ENCODE measurements around the gene DRD1.
"Not testable (repeated sequence)": the region's sequence is repeated elsewhere in the genome, so short reads cannot be mapped to it uniquely, and the experiment has no call there.

Gene DRD1

GRCh38 chr5:175444905-175445456 lies 999 bp upstream of the DRD1 start:
- H3K27me3 ChIP-seq (ENCODE audit: insufficient read depth, insufficient read length), result peaks cover 49% of the 10 kb centered on the region
- no peaks in the 10 kb centered on the region for H3K9me3 ChIP-seq (ENCODE audit: insufficient read depth, low read length)
- H3K4me1 ChIP-seq (ENCODE audit: insufficient read depth, insufficient read length), result no peaks in the 10 kb centered on the region
- H3K4me3 ChIP-seq (ENCODE audit: insufficient read length, low read depth), result peak overlapping the region; percentile 1
- DNase-seq (ENCODE audit: low read depth, low spot score), result no peak
- peak overlapping the region; percentile 26 for H3K9ac ChIP-seq (ENCODE audit: insufficient read length, low read depth)
- H3K36me3 ChIP-seq (ENCODE audit: insufficient read depth, insufficient read length, low read length), result no peaks in the 10 kb centered on the region
- TF ChIP-seq SUZ12 (IDR thresholded peaks at IDR 0.05; ENCODE audit: extremely low read depth, insufficient read depth, insufficient read length) (no peak), YY1 (IDR thresholded peaks at IDR 0.05; ENCODE audit: insufficient read depth, insufficient read length) (no peak), ZNF274 (IDR thresholded peaks at IDR 0.05; ENCODE audit: low read depth, low read length) (no peak)

DNA sequence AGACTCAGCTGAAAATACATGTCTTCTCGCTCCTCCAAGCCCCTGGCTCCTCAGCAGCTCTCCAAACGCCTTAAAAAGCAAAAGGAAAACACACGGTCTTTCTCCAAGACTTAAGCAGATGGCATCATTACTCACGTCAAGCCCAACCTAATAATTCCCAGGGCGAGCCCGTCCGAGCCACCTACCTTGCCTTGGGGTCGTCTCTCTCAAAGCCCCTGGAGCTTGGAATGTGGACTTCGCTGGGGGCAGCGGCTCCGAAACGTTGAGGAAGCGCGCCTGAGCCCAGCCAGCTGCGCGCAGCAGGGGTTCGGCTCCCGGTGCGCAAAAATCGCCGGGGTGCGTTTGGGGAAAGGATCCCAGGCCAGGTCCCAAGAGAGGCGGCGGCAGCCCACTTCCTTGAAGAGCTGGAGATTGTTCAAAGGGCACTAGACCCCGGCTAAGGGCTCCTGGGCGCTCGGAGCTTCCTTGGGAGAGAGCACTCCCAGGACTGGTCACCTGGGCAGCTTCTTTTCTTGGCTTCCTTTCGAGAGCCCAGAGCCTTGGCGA lies 395 bp downstream of the DRD1 start:
- Histone ChIP-seq H3K9ac (ENCODE audit: insufficient read length, low read depth) (no peak overlapping the region), H3K27me3 (ENCODE audit: insufficient read depth, insufficient read length) (peaks cover 49% of the 10 kb centered on the region), H3K4me3 (ENCODE audit: insufficient read length, low read depth) (peak overlapping the region; percentile 49), H3K36me3 (ENCODE audit: insufficient read depth, insufficient read length, low read length) (no peaks in the 10 kb centered on the region), H3K4me1 (ENCODE audit: insufficient read depth, insufficient read length) (no peaks in the 10 kb centered on the region), H3K9me3 (ENCODE audit: insufficient read depth, low read length) (no peaks in the 10 kb centered on the region)
- TF ChIP-seq YY1 (IDR thresholded peaks at IDR 0.05; ENCODE audit: insufficient read depth, insufficient read length) (no peak), ZNF274 (IDR thresholded peaks at IDR 0.05; ENCODE audit: low read depth, low read length) (no peak), SUZ12 (IDR thresholded peaks at IDR 0.05; ENCODE audit: extremely low read depth, insufficient read depth, insufficient read length) (no peak)
- no peak for DNase-seq (ENCODE audit: low read depth, low spot score)

DNA sequence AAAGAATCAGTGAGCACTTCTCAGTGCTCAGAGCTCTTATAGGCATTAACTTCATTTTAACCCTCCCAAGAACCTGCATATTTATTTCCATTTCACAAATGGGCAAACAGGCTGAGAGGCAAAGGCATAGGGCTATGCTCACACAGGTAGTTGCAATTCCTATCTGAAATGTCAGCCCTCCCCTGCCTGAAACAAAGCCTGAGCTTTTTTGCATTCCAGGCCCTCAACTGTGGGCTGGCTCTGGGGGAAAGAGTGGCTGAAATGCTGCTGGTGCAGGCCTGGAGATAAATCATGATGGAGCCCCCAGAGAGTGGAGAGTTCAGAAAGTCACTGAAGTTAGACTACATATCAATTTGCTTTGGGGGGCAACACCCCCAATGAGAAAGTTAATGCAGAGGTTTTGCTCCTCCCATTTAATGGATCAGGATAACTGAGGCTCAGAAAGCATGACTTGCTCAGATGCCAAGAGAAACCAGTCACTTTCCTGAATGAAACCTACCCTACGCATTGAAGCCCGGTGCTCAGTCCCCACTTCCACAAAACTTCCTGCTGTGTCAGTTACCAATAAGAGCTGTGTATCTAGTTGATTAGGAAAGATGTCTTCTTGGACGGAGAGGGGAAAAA lies 5.6 kb downstream of the DRD1 start:
- Histone ChIP-seq H3K27me3 (ENCODE audit: insufficient read depth, insufficient read length) (peaks cover 19% of the 10 kb centered on the region), H3K36me3 (ENCODE audit: insufficient read depth, insufficient read length, low read length) (no peaks in the 10 kb centered on the region), H3K9me3 (ENCODE audit: insufficient read depth, low read length) (no peaks in the 10 kb centered on the region), H3K9ac (ENCODE audit: insufficient read length, low read depth) (no peak overlapping the region), H3K4me1 (ENCODE audit: insufficient read depth, insufficient read length) (peaks cover 3% of the 10 kb centered on the region), H3K4me3 (ENCODE audit: insufficient read length, low read depth) (no peak overlapping the region)
- no peak for TF ChIP-seq ZNF274 (IDR thresholded peaks at IDR 0.05; ENCODE audit: low read depth, low read length)
- no peak for TF ChIP-seq SUZ12 (IDR thresholded peaks at IDR 0.05; ENCODE audit: extremely low read depth, insufficient read depth, insufficient read length)
- TF ChIP-seq YY1 (IDR thresholded peaks at IDR 0.05; ENCODE audit: insufficient read depth, insufficient read length), result no peak
- no peak for DNase-seq (ENCODE audit: low read depth, low spot score)

DNA sequence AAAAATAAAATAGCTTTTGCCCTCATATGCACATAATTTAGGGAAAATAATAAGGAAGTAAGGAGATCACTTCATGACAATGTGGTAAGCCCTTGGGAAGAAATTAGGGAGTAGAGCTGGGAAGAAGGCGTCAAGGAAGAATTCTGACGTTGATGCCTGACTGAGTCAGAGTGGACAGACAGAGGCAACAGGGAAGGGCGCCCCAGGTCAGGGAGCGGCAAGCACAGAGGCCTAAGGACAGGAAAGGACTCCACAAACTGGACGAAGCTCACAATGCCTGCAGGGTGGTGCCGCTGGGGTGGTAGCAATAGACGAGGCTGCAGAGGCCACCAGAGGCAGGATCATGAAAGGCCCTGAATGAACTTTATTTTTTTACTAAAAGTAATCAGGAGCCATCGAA lies 7.6 kb downstream of the DRD1 start:
- no peak for DNase-seq (ENCODE audit: low read depth, low spot score)
- no peak for TF ChIP-seq SUZ12 (IDR thresholded peaks at IDR 0.05; ENCODE audit: extremely low read depth, insufficient read depth, insufficient read length)
- TF ChIP-seq YY1 (IDR thresholded peaks at IDR 0.05; ENCODE audit: insufficient read depth, insufficient read length), result no peak
- no peak for TF ChIP-seq ZNF274 (IDR thresholded peaks at IDR 0.05; ENCODE audit: low read depth, low read length)
- no peaks in the 10 kb centered on the region for H3K36me3 ChIP-seq (ENCODE audit: insufficient read depth, insufficient read length, low read length)
- no peaks in the 10 kb centered on the region for H3K9me3 ChIP-seq (ENCODE audit: insufficient read depth, low read length)
- H3K9ac ChIP-seq (ENCODE audit: insufficient read length, low read depth), result no peak overlapping the region
- H3K4me1 ChIP-seq (ENCODE audit: insufficient read depth, insufficient read length), result peaks cover 3% of the 10 kb centered on the region
- H3K27me3 ChIP-seq (ENCODE audit: insufficient read depth, insufficient read length), result no peaks in the 10 kb centered on the region
- H3K4me3 ChIP-seq (ENCODE audit: insufficient read length, low read depth), result no peak overlapping the region

DNA sequence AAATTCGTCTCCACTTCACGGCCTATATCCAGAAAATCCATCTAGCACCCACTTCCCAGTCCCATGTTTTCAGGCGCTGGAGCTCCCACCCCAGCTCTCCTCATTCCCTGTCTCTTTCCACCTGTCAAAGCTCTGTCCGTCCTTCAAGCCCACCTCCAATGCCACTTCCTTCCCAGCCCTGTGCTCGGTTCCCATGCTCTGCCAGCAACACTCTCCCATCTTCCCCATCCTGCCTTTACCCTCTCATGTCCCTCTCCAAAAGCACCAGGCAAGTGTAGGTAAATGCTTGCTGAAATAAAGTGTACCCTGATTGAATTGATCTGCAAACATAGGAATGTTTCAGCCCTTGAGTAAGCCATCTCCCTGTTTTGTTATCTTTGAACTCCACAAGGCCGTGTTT lies 9.2 kb downstream of the DRD1 start:
- H3K27me3 ChIP-seq (ENCODE audit: insufficient read depth, insufficient read length), result no peaks in the 10 kb centered on the region
- H3K9me3 ChIP-seq (ENCODE audit: insufficient read depth, low read length), result no peaks in the 10 kb centered on the region
- no peaks in the 10 kb centered on the region for H3K36me3 ChIP-seq (ENCODE audit: insufficient read depth, insufficient read length, low read length)
- H3K9ac ChIP-seq (ENCODE audit: insufficient read length, low read depth), result no peak overlapping the region
- TF ChIP-seq YY1 (IDR thresholded peaks at IDR 0.05; ENCODE audit: insufficient read depth, insufficient read length) (no peak), SUZ12 (IDR thresholded peaks at IDR 0.05; ENCODE audit: extremely low read depth, insufficient read depth, insufficient read length) (no peak), ZNF274 (IDR thresholded peaks at IDR 0.05; ENCODE audit: low read depth, low read length) (no peak)
- DNase-seq (ENCODE audit: low read depth, low spot score), result no peak
- H3K4me3 ChIP-seq (ENCODE audit: insufficient read length, low read depth), result no peak overlapping the region
- H3K4me1 ChIP-seq (ENCODE audit: insufficient read depth, insufficient read length), result peaks cover 3% of the 10 kb centered on the region

DNA sequence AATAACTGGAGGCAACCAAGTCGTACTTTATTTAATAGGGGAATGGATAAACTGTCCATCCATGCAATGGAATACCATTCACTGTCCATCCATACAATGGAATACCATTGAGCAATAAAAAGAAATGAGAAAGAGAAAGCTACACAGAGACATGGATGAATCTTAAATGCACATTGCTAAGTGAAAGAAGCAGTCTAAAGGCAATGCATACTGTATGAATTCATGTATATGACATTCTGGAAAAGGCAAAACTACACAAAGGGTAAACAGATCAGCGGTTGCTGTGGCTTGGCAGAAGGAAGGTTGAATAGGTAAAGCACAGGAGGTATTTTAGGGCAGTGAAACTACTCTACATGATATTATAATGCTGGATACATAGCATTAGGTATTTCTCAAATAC lies 16.2 kb downstream of the DRD1 start:
- no peak for TF ChIP-seq SUZ12 (IDR thresholded peaks at IDR 0.05; ENCODE audit: extremely low read depth, insufficient read depth, insufficient read length)
- TF ChIP-seq ZNF274 (IDR thresholded peaks at IDR 0.05; ENCODE audit: low read depth, low read length), result no peak
- no peak for TF ChIP-seq YY1 (IDR thresholded peaks at IDR 0.05; ENCODE audit: insufficient read depth, insufficient read length)
- no peaks in the 10 kb centered on the region for H3K9me3 ChIP-seq (ENCODE audit: insufficient read depth, low read length)
- H3K36me3 ChIP-seq (ENCODE audit: insufficient read depth, insufficient read length, low read length), result no peaks in the 10 kb centered on the region
- no peaks in the 10 kb centered on the region for H3K27me3 ChIP-seq (ENCODE audit: insufficient read depth, insufficient read length)
- no peaks in the 10 kb centered on the region for H3K4me1 ChIP-seq (ENCODE audit: insufficient read depth, insufficient read length)
- H3K9ac ChIP-seq (ENCODE audit: insufficient read length, low read depth), result no peak overlapping the region
- no peak for DNase-seq (ENCODE audit: low read depth, low spot score)
- no peak overlapping the region for H3K4me3 ChIP-seq (ENCODE audit: insufficient read length, low read depth)

DNA sequence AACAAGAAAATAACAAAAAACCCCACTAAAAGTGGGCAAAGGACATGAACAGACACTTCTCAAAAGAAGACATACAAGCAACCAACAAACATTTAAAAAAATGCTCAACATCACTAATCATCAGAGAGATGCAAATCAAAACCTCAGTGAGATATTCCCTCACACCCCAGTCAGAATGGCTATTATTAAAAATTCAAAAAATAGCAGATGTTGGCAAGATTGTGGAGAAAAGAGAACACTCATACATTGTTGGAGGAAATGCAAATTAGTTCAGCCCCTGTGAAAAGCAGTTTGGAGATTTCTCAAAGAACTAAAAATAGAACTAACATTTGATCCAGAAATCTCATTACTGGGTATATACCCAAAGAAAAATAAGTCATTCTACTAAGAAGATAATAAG lies 19.4 kb downstream of the DRD1 start:
- H3K9me3 ChIP-seq (ENCODE audit: insufficient read depth, low read length), result not testable (repeated sequence)

More for the DNA sequence above, 19.4 kb downstream of the DRD1 start:
- H3K27me3 ChIP-seq (ENCODE audit: insufficient read depth, insufficient read length); H3K9ac ChIP-seq (ENCODE audit: insufficient read length, low read depth); H3K36me3 ChIP-seq (ENCODE audit: insufficient read depth, insufficient read length, low read length); H3K4me3 ChIP-seq (ENCODE audit: insufficient read length, low read depth); H3K4me1 ChIP-seq (ENCODE audit: insufficient read depth, insufficient read length); DNase-seq (ENCODE audit: low read depth, low spot score): not testable (repeated sequence)

All from NT2/D1 (cell line).